ENCODE data around the gene PEX3.

GRCh38 chr6:143482593-143482992, 32.0 kb downstream of the PEX3 start:
- no peak for TF ChIP-seq CTCF (IDR thresholded peaks at IDR 0.05 in 2 of 3, conservative IDR thresholded peaks at IDR 0.05 in 1 of 3; ENCODE audit: control insufficient read depth in 2 of 3, extremely low read depth in 1 of 3, insufficient read depth in 1 of 3, low read depth in 3 of 3, low read length in 3 of 3)
- no peak for TF ChIP-seq MTA3 (IDR thresholded peaks at IDR 0.05; ENCODE audit: borderline replicate concordance, low read length)
- no peak for TF ChIP-seq NRF1 (conservative IDR thresholded peaks at IDR 0.05; ENCODE audit: low read depth, low read length)
- no peak for TF ChIP-seq EGR1 (IDR thresholded peaks at IDR 0.05; ENCODE audit: borderline replicate concordance in 1 of 2, low read depth in 2 of 2, low read length in 2 of 2)
- TF ChIP-seq POLR2A (IDR thresholded peaks at IDR 0.05; ENCODE audit: low read depth, low read length), result no peak
- no peak for TF ChIP-seq POLR2AphosphoS5 (IDR thresholded peaks at IDR 0.05; ENCODE audit: low read length)
